Keratinocyte (primary cell): Measurements from ENCODE around the gene RUSC2.

Source experiments
- EZH2 ChIP-seq: IDR thresholded peaks from one replicate; pipeline ENCODE4 v1.6.1; 2012; ENCODE audit warnings: inconsistent platforms, mild to moderate bottlenecking, low read length, moderate library complexity
- TF ChIP-seq, protein P1 (sequence below), 3 experiments: IDR thresholded peaks in 1 of 3; conservative IDR thresholded peaks in 1 of 3; optimal IDR thresholded peaks in 1 of 3; 2 replicates in 2 of 3; 3 replicates in 1 of 3; pipeline versions ENCODE3 to v1.5.1; 2011; ENCODE audit warnings: low read length in 3 of 3, mild to moderate bottlenecking in 3 of 3, moderate library complexity in 2 of 3, control low read depth in 1 of 3, inconsistent platforms in 1 of 3; ENCODE audit not compliant: insufficient read depth in 2 of 3; ENCODE audit errors: extremely low read depth in 1 of 3

DNA sequence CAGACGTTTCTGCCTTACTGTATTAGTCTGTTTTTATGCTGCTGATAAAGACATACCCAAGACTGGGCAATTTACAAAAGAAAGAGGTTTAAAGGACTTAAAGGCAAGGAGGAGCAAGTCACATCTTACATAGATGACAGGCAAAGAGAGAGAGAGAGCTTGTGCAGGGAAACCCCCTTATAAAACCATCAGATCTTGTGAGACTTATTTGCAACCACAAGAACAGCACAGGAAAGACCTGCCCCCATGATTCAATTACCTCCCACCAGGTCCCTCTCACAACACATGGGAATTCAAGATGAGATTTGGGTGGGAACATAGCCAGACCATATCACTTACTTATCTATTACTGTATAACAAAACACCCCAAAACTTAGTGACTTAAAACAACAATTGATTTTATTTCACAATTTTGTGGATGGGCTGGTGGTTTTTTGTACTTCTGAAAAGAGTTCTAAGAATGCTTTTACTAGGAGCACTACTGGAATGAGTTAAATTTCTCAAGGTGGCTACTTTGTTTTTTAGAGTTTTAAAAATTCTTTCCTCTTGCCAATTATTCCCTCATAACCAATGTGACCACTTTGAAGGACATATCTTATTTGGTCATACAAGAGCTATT lies 10.3 kb downstream of the RUSC2 start:
- TF ChIP-seq, protein P1, sequence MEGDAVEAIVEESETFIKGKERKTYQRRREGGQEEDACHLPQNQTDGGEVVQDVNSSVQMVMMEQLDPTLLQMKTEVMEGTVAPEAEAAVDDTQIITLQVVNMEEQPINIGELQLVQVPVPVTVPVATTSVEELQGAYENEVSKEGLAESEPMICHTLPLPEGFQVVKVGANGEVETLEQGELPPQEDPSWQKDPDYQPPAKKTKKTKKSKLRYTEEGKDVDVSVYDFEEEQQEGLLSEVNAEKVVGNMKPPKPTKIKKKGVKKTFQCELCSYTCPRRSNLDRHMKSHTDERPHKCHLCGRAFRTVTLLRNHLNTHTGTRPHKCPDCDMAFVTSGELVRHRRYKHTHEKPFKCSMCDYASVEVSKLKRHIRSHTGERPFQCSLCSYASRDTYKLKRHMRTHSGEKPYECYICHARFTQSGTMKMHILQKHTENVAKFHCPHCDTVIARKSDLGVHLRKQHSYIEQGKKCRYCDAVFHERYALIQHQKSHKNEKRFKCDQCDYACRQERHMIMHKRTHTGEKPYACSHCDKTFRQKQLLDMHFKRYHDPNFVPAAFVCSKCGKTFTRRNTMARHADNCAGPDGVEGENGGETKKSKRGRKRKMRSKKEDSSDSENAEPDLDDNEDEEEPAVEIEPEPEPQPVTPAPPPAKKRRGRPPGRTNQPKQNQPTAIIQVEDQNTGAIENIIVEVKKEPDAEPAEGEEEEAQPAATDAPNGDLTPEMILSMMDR (optimal IDR thresholded peaks at IDR 0.05 in 1 of 3, IDR thresholded peaks at IDR 0.05 in 1 of 3, conservative IDR thresholded peaks at IDR 0.05 in 1 of 3; ENCODE audit: extremely low read depth in 1 of 3, insufficient read depth in 2 of 3, low read length in 3 of 3), result no peak
- TF ChIP-seq EZH2, result no peak
